Thyroid gland (tissue), 4 donors: ENCODE results near the gene KCNAB1.

Experiments
- POLR2A ChIP-seq, 2 donors: fragments of 450-650 bp; IDR thresholded peaks; one replicate each; pipeline ENCODE4 v1.6.1; 2017; ENCODE audit warnings: antibody characterized with exemption in 2 of 2, mild to moderate bottlenecking in 2 of 2, moderate library complexity in 1 of 2
- TF ChIP-seq, protein P1 (sequence below), 6 experiments: fragments of 200-600 bp in 3 of 6; fragments of 450-650 bp in 3 of 6; sonication (generic) in 3 of 6; IDR thresholded peaks; one replicate each; pipeline ENCODE4 v1.5.1; 2016 to 2019; ENCODE audit warnings: antibody characterized with exemption in 6 of 6, mild to moderate bottlenecking in 2 of 6, inconsistent platforms in 1 of 6, moderate library complexity in 1 of 6

DNA sequence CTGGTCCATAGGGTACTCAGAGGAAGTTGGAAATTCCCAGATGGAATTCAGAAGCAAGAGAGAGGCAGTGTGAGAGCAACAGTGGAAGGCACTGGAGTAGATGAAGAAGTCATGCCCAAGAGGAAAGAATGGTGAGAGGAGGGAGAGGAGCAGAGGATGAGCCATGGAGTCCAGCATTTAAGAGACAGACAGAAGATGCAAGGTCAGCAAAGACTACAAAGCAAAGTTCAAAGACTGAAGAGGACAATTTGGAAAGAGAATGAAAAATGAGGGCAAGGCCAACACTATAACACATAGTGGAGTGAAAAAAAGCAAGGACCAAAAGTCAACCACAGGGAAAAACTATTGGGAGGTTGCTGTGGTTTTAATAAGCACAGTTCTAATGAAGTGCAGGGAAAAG, 255.8 kb downstream of the KCNAB1 start:
- TF ChIP-seq, protein P1, sequence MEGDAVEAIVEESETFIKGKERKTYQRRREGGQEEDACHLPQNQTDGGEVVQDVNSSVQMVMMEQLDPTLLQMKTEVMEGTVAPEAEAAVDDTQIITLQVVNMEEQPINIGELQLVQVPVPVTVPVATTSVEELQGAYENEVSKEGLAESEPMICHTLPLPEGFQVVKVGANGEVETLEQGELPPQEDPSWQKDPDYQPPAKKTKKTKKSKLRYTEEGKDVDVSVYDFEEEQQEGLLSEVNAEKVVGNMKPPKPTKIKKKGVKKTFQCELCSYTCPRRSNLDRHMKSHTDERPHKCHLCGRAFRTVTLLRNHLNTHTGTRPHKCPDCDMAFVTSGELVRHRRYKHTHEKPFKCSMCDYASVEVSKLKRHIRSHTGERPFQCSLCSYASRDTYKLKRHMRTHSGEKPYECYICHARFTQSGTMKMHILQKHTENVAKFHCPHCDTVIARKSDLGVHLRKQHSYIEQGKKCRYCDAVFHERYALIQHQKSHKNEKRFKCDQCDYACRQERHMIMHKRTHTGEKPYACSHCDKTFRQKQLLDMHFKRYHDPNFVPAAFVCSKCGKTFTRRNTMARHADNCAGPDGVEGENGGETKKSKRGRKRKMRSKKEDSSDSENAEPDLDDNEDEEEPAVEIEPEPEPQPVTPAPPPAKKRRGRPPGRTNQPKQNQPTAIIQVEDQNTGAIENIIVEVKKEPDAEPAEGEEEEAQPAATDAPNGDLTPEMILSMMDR (IDR thresholded peaks at IDR 0.05), result no peak
- no peak for TF ChIP-seq POLR2A (IDR thresholded peaks at IDR 0.05)
